Mammary epithelial cell (primary cell): ENCODE results near the gene SRSF10.

Source experiments
- EZH2 ChIP-seq: IDR thresholded peaks from 2 replicates; pipeline ENCODE4 v1.6.1; 2012; ENCODE audit warnings: low read length, inconsistent platforms, borderline replicate concordance
- TF ChIP-seq, protein P1 (sequence below), 2 donors: IDR thresholded peaks in 1 of 2; conservative IDR thresholded peaks in 1 of 2; 2 replicates each; pipeline ENCODE4 v1.5.1; 2011 to 2012; ENCODE audit warnings: inconsistent platforms in 2 of 2, low read length in 2 of 2, mild to moderate bottlenecking in 2 of 2, control low read depth in 1 of 2, low read depth in 1 of 2; ENCODE audit not compliant: insufficient read depth in 1 of 2; ENCODE audit errors: extremely low read depth in 1 of 2

DNA sequence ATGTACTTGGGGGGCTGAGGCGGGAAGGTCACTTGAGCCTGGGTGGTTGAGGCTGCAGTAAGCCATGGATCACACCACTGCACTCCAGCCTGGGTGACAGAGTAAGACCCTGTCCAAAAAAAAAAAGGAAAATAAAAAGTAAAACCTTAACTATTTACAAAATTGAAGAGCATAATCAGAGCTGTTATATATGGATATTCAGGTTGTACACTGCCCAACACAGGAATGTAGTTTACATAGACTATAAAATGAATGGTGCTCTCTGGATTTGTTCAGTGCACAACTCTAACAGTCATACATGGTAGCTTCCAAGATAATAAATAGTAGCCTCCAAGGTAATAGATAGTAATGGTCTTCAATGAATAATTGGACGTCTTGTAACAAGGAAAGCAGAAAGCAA lies 22.6 kb upstream of the SRSF10 start:
- TF ChIP-seq, protein P1, sequence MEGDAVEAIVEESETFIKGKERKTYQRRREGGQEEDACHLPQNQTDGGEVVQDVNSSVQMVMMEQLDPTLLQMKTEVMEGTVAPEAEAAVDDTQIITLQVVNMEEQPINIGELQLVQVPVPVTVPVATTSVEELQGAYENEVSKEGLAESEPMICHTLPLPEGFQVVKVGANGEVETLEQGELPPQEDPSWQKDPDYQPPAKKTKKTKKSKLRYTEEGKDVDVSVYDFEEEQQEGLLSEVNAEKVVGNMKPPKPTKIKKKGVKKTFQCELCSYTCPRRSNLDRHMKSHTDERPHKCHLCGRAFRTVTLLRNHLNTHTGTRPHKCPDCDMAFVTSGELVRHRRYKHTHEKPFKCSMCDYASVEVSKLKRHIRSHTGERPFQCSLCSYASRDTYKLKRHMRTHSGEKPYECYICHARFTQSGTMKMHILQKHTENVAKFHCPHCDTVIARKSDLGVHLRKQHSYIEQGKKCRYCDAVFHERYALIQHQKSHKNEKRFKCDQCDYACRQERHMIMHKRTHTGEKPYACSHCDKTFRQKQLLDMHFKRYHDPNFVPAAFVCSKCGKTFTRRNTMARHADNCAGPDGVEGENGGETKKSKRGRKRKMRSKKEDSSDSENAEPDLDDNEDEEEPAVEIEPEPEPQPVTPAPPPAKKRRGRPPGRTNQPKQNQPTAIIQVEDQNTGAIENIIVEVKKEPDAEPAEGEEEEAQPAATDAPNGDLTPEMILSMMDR (conservative IDR thresholded peaks at IDR 0.05 in 1 of 2, IDR thresholded peaks at IDR 0.05 in 1 of 2; ENCODE audit: extremely low read depth in 1 of 2, insufficient read depth in 1 of 2, low read depth in 1 of 2, low read length in 2 of 2) = no peak
- TF ChIP-seq EZH2 = no peak
